GM10248 (cell line): ENCODE data around the gene SUGP1.
"Not testable (repeated sequence)": the region's sequence is repeated elsewhere in the genome, so short reads cannot be mapped to it uniquely, and the experiment has no call there.

Experiments
- CTCF ChIA-PET: fragments of 300-600 bp; sonication (Branson Sonifier 250); formaldehyde crosslinking; extraction: SDS; loops from one replicate; lab custom pipeline; 2021; ENCODE audit warnings: antibody characterized with exemption; lab: Yijun Ruan, JAX
- POLR2A ChIA-PET: fragments of 350-650 bp; sonication (Branson Sonifier 250); formaldehyde crosslinking; extraction: SDS; loops from one replicate; lab custom pipeline; 2020; ENCODE audit warnings: antibody characterized with exemption; lab: Yijun Ruan, JAX
- DNase-seq: peaks from one replicate; pipeline ENCODE4 v3.0.0; 2012; ENCODE audit errors: extremely low spot score
- CTCF ChIP-seq: IDR thresholded peaks from 2 replicates; pipeline ENCODE4 v1.5.1; 2012; ENCODE audit warnings: mild to moderate bottlenecking, low read depth; ENCODE audit errors: extremely low read depth, missing control alignments, control extremely low read depth

SUGP1 gene

GRCh38 chr19:19258589-19259338 is 61.5 kb downstream of the SUGP1 start:
- CTCF ChIA-PET: interaction anchor here (1.0 to 2.5 kb wide), 2 partner anchors 29 to 34 kb away, joined by 3 to 7 read pairs; no protein-coding TSS in a partner anchor
- no peak for TF ChIP-seq CTCF
- POLR2A ChIA-PET: no interaction called here
- no peak for DNase-seq

GRCh38 chr19:19257836-19258588 is 62.3 kb downstream of the SUGP1 start:
- POLR2A ChIA-PET: no interaction called here
- DNase-seq: no peak
- CTCF ChIA-PET: interaction anchor here (2.5 kb wide), 1 partner anchor 34 kb away, joined by 7 read pairs; no protein-coding TSS in a partner anchor
- TF ChIP-seq CTCF: no peak

GRCh38 chr19:19257137-19257536 is 63.2 kb downstream of the SUGP1 start:
- POLR2A ChIA-PET: no interaction called here
- no peak for TF ChIP-seq CTCF
- DNase-seq: no peak
- CTCF ChIA-PET: no interaction called here

GRCh38 chr19:19256072-19256969 is 64.0 kb downstream of the SUGP1 start:
- CTCF ChIA-PET: interaction anchor here (0.8 kb wide), 1 partner anchor 28 kb away, joined by 3 read pairs; no protein-coding TSS in a partner anchor
- TF ChIP-seq CTCF: no peak
- no peak for DNase-seq
- POLR2A ChIA-PET: no interaction called here

- DNase-seq, CTCF ChIA-PET, POLR2A ChIA-PET: not testable (repeated sequence)
Measured at GRCh38 chr19:19253409-19253808, 66.9 kb downstream of the SUGP1 start.

- CTCF ChIA-PET: no interaction called here
Measured at GRCh38 chr19:19250196-19250801, 70.0 kb downstream of the SUGP1 start.

More at GRCh38 chr19:19250196-19250801, 70.0 kb downstream of the SUGP1 start:
- POLR2A ChIA-PET: no interaction called here
- no peak for TF ChIP-seq CTCF
- DNase-seq: no peak
